DND-41 (cell line): ENCODE results near the gene ZNF217.

Experiments
- EZH2 ChIP-seq: IDR thresholded peaks from 3 replicates; pipeline ENCODE4 v1.6.1; 2012; ENCODE audit warnings: borderline replicate concordance, low read depth, mild to moderate bottlenecking, moderate library complexity, low read length, inconsistent platforms; ENCODE audit not compliant: severe bottlenecking
- TF ChIP-seq, protein P1 (sequence below): IDR thresholded peaks from 2 replicates; pipeline ENCODE4 v1.5.1; 2012; ENCODE audit warnings: borderline replicate concordance, low read length, moderate library complexity, mild to moderate bottlenecking; ENCODE audit not compliant: poor library complexity, severe bottlenecking; ENCODE audit errors: extremely low read depth

DNA sequence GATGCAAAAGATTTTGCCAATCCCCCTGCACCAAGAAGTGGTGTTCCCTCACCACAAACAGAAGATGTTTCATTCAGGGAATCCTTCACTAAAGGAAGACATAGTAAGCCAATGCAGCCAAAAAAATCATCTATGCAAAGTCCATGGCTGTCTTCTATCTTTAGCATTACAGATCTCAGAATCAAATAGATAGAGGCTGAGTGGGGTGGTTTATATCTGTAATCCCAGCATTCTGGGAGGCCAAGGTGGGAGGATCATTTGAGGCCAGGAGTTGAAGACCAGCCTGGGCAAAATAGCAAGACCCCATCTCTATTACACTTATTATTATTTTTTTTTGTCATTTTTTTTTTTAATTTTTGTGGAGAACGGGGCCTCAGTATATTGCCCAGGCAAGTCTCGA is 32.9 kb upstream of the ZNF217 start:
- TF ChIP-seq, protein P1, sequence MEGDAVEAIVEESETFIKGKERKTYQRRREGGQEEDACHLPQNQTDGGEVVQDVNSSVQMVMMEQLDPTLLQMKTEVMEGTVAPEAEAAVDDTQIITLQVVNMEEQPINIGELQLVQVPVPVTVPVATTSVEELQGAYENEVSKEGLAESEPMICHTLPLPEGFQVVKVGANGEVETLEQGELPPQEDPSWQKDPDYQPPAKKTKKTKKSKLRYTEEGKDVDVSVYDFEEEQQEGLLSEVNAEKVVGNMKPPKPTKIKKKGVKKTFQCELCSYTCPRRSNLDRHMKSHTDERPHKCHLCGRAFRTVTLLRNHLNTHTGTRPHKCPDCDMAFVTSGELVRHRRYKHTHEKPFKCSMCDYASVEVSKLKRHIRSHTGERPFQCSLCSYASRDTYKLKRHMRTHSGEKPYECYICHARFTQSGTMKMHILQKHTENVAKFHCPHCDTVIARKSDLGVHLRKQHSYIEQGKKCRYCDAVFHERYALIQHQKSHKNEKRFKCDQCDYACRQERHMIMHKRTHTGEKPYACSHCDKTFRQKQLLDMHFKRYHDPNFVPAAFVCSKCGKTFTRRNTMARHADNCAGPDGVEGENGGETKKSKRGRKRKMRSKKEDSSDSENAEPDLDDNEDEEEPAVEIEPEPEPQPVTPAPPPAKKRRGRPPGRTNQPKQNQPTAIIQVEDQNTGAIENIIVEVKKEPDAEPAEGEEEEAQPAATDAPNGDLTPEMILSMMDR = no peak
- TF ChIP-seq EZH2 = no peak
